ENCODE data around the gene BRINP1.

BRINP1 gene

DNA sequence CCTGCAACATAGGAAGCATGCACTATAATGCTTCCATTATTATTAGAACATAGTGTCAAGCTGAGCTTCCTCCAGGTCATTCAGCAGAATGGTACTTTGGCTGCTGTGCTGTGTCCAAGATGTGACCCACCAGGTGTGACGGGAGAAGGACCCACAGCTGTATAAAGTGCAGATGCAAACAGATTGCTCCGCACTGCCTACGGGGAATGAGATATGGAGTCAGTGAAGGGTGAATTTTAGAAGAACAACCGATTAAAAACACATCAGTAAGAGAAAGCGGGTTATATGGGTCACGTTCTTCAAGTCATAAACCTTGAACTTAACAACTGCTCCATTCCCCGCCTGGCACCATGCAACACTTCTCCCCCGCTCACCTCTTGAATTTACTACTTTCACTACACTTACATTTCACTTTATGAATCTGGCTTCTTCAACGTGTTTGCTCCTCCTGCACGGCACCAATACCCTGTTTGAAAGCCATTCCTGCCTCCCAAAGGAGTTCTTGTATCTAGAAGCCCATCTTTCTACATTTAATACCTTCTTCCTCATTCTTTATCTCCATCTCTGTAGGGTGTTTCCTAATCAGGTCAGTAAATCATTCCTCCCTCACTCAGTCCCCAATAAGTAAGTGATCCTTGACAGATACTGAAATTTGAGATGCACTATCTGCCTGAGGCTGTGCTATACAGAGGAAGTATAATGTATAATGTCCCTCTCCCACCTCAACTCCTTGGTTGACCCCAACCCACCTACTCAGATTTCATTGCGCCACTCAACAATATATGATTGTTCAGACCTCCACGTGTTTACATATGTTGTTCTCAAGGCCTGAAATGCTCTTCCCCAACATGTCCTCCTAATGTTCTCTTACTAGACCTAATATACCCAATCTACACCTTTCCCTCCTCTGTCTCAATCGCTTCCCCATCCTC is 25.9 kb downstream of the BRINP1 start:
- no peak for DNase-seq

DNA sequence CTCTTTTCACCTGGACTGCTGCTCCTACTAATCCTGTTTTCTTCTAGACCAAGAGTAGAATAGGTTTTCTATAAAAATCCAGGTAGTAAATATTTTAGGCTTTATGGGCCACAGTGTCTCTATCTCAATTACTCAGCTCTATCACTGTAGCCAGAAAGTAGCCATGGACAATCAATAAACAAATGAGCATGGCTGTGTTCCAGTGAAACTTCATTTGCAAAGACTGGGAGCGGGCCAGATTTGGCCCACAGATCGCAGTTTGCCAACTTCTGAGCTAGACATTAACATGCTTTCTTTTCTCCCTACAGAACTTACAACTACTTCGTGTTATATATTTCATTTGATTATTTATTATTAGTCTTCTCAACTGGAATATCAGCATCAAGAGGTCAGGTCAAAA is 30.2 kb downstream of the BRINP1 start:
- DNase-seq, result peak in 1 of 2 donors; percentile 10

DNA sequence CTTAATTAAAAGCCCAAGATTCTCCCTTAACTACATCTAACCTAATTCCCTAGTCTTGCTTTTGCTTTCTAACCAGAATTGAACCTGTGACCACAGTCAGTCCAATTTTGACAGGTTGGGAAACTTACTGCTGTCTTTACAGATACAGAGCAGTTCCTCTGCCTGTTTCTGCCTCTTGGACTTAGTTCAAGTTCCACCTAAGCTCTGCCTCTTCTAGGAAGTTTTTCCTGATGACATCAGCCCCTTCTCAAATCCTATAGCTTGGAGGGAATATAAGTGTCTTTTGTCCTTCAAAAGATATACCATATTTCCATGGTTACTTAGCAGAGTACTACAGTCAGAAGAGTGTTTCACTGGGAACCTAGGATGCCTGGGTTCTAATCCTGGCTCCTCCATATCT is 31.7 kb downstream of the BRINP1 start:
- DNase-seq, result no peak

DNA sequence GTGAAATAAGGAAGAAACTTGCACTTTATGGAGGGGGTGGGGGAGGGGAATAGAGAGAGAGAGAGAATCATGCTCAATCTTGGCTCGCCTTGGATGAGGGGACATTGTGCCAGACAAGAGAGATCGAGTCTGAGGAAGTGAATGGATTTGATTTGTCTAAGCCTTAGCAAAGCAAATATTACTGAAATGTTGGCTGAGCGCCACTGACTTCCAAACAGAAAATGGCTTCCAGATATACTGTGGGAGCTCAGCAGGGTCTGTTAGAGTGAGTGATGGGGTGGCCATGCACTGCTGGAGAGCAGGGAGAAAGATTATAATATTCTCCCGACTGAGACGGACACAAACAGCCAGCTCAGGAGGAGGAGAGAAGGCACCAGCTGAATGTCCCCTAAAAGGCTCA is 34.5 kb downstream of the BRINP1 start:
- DNase-seq, result no peak

DNA sequence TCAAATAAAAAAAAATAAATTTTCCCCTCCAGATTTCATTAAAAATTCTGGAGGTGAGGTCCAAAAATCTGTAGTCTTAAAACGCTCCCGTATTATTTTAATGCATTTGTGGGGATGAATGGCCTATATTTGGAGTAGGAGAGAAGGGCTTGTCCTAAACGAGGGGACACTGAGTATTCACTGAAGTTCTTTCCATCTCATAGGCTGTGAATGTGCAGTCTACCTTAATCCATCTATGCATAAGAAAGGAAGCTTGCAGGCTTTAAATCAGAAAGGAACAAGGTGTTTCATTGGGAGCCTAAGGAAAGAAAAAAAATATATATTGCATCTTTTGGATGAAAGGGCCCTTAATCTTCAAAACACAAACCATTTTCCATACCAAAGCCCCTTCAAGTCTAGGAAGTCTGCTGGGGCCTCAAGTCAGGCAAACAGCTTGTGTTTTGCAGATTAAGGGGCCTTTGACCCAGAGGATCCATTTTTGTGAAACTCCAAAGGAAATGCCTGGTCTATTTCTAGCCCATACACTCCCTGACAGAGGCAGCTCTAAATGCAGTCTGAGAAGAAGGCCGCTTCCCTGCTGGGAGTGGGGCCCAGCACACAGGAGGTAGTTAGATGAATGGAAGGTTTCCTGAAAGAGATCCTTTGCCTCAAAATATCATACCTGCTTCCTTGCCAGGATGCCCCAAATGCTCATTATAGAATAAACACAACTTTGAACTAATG is 35.6 kb downstream of the BRINP1 start:
- no peak for DNase-seq

DNA sequence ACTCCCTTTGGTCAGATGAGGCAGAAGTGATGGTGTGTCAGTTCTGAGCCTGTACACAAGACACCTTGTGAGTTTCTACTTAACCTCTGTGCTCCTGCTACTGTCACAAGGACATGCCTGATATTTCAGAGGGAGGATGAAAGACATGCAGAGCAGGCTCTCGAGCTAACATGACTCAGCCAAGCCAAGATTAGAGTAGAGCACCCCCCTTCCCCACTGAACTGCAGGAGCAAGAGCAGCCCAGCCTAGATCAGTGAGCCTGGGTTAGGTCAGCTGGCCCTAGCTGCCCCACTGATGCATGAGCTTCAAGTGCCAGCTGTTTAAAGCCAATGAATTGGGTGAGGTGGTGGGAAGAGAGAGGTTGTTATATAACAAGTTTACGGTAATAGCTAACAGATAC is 36.7 kb downstream of the BRINP1 start:
- no peak for DNase-seq

DNA sequence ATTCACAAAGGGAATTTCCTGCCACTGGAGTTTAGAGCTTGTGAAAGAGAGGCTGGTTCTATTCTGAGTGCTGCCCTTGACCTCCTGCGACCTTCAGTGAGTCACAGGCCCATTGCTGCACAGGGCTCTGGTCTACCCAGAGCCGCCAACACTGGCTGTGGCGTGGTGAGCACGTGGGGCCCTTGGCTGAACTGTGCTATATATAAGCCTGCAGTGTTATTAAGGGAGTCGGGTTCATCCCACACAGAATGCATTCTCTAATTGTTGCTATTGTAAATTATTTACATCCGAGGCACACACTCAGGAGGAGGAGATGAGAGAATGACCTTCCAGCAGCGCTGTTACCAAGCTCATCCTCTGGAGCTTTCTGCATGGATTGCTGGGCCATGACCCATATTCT is 47.1 kb downstream of the BRINP1 start:
- DNase-seq, result no peak

DNA sequence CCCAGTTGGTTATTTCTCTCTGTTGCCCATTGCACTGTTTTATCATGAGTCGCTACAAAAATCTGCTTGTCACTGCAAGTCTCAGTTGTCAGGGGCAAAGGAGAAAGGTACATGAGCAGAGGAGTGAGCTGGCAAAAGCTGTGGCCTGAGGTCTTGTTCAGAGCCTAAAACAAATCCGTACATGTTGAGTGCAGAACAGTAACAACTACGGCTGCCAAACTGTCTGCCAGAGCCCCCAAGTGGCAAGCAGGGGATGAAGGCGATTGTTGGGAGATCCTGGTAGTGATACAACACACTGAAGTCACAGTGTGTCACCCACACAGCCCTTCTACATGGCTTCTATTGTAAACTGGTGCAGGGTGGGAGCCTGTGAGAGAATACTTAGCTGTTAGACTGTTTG is 50.9 kb downstream of the BRINP1 start:
- DNase-seq, result peak in 1 of 2 donors; percentile 34

DNA sequence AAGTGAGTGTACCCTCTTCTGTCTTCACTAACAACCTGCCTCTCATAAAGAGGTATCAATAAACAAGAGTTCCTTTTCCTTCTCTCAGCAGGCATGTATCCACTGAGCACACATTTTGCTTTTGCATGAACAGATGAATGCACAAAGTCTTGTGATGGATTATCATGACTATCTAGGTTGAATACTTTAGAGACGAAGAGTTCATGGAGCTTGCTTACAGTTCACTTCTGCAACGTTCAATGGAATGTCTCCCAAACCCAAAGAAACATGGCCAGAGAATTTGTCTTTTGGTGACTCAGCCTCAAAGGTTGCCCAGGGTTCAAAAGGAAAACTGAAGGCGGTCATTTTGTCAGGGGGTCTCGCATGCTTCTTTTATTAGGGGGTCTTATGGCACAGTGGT is 55.4 kb downstream of the BRINP1 start:
- no peak for DNase-seq

DNA sequence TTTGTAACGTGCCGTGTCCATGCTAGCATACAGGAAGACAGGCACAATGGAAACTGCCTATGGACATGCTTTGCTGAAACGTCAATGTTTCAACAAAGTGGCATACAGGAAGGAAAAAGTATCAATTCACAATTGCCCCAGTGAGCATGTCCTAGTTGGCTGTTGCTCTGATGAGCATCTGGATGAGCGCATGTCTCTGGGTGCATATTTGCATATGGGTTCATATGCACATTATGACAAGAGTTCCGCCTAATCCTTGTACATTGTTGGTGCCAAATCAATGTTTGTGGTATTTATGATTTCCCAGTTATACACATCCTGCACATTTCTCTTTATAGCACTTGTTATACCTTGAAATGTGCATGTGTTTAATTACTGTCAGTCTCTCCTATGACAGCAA is 58.5 kb downstream of the BRINP1 start:
- no peak for DNase-seq

DNA sequence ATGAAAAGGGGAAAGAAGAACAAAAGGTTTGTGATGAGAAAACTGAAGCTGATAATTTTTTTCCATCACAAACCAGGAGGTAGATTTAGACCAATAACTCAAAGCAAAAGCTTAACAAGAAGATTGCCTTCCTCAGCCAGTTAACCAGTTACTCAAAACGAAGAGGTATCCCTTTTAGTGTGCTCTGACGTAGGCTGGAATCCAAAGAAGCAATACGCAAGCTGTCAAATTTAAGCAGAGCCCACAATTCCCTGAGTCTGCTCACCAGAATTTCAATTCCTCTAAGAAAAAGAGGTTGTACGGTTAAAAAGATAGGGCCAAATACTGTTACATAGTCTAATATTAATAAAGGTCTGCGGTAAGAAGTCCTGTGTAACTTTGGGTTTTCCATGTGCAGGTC is 61.8 kb downstream of the BRINP1 start:
- DNase-seq, result no peak

DNA sequence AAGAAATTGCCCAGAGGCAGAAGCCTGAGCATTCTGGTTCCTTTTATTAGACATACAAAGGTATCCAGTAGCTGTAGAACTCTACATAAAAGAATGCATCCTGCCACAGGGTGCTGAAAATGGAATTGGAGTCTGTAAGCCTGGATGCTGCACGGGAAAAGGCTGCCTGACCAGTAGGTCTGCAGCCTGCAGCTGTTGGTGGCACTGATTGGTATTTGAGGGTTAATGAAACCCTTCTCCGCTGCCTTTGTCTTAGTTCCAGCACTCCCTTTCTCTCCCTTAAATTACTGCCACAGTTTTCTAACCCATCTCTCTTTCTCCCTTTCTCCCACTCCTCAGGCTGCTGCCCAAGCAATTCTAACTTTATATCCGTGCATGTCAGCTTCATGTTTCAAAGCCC is 64.7 kb downstream of the BRINP1 start:
- DNase-seq, result no peak

DNA sequence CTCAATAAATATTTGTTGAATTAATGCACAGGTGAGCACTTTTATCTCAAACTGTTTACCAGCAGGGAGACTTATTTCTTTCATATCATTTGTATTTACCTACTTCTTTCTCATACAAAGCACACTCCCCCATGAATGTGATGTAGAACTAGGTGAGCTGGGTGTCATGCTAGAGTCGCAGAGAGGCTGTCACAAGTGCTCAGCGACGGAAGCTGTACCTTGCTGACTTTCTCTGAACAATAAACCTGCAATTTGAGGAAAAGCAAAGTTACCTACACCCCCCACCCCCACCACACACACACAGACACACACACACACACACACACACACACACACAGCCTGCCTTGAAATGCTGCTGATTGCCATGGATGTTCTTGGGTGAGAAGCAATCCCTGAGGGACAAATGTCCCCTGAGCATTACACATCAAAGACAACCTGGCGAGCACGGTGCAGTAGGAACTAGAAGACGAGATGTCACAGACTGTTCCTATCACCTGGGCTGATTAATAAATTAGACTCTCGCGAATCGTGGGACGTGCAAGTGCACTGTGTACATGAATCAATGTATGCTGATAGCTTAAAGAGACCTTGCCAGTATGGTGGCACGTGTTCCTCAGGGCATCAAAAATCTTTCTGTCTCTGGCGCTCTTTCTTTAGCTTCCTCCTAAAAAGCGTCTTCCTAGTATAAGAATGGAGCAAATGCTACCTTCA is 66.1 kb downstream of the BRINP1 start:
- DNase-seq, result no peak

DNA sequence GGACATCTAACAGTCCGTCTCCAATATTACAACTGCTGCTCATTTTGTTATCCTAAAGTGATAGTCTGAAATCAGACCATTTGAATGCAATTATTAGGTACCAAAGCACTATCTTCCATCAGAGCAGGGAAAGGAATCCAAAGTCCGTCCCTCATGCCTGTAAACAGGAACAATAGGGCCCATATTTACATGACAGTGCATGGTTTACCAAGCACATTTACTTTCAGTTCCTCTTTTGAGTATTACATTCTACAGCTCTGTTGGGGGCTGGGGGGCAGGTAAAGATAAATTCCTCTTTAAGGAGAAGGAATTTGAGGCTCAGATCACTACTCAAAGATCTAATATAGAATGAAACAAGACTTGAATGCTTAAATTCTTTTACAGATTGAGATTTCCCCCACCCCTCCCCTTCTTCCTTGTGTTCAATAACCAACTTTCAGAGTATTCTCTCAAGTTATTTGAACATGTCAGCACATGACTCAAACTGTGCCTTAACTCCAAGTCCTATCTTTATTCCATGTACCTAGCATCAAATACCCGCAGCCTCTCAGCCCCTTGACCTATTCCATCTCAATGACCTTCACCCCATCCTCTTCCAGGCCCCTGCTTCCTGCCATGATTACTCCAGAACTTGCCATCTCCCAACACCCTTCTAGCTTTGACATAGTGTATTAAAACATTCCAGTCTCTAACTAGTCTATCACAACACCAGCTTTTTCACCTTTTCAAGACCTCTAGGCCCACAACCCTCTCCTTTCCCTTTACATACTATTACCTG is 71.0 kb downstream of the BRINP1 start:
- no peak for DNase-seq

DNA sequence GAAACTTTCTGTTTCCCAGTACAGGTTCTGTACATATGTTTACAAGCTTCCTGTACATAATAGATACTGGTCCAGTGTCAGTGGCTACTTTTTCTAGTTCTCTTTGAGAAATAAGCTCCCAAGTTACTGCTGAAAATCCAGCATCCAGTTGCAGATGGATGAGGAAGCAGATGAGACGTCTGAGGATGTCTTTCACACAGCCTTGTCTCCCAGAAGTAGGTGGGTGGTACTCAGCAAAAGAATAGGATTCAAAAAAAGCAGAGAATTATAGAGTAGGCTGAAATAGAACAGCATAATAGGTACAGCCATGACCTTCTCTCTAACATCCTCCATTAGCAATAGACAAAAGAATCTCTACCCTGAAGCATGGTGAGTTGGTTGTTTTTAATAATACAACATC is 77.7 kb downstream of the BRINP1 start:
- no peak for DNase-seq

DNA sequence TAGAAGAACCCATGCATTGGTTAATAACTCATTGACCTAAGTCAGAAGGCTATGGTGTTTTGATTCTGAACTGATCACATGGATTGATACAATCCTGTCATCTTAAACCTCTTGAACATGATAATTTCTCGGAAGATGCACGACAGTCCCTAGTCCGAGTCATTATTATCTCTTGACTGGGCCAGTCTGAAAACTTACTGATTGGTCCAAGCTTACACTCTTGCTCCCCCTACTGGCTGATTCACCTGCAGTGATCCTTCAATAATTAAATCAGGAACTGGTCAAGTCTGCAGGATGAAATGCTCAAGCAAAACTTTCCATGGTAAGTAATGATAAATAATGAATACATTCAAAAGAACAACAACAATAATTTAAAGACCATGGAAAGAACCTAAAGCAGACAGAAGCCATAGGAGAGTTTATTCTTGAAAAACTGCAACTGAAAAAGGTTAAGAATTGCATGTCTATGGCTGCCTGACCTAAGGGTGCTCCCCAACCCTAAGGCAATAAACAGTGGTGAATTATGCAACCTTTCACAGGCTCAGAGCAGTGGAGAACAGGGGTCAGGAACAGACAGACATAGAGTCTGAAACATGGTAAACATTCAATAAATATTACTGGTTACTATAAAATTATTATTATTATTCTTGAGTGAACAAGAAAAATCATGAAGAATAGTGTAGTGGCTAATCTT is 79.3 kb downstream of the BRINP1 start:
- peak in 1 of 2 donors; percentile 28 for DNase-seq

DNA sequence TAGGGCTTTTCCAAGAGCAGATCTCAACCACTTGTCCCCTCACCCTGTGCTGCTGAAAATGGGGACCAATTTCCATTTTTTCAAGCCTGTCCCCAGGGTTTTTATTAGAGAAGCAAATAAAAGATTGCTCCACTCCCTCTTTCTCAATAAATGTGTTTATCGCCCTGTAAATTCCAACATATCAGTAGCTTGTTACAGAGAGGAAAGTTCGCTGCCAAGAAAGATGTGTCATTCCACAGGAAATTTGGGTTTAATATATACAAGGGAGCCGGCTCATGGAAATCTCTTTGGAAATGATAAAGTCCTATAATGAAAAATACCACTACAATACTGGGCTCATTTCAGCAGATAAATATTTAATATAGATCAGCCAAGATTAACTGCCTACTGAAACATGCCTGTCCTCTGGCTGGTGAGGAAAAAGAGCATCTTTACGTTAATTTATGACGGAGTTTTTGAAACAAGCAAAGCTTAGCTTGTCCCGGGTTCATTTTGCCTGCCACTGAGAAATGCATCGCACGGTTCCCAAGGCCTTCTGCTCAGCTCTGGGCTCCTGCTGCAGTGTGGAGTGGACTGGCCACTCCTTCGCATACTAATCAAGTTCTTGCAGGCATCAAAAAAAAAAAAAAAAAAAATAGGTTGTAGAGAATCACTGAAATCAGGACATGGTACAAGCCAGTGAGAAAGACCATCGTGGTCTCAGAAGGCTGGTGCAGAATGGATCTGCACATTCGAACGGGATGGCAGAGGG is 84.5 kb downstream of the BRINP1 start:
- DNase-seq, result no peak

DNA sequence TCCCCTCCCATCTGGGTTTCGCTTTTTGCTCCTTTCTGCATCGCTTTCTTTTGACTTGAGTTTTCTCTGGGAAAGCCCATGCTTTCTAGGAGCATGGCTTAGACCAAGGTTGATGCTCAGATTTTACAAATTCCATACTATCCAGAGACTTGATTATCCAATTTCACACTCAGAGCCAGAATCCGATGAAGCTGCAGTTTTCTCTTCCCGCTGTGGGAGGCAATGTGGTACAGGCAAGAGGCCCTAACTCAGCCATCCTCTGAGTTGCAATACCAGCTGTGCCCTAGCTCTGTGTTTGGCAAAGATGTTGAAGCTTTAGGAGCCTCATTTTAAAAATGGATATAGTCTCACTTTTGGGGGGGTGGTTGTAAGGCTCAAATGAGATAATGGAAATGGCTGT is 85.1 kb downstream of the BRINP1 start:
- peak; percentile 16 to 76 for DNase-seq

DNA sequence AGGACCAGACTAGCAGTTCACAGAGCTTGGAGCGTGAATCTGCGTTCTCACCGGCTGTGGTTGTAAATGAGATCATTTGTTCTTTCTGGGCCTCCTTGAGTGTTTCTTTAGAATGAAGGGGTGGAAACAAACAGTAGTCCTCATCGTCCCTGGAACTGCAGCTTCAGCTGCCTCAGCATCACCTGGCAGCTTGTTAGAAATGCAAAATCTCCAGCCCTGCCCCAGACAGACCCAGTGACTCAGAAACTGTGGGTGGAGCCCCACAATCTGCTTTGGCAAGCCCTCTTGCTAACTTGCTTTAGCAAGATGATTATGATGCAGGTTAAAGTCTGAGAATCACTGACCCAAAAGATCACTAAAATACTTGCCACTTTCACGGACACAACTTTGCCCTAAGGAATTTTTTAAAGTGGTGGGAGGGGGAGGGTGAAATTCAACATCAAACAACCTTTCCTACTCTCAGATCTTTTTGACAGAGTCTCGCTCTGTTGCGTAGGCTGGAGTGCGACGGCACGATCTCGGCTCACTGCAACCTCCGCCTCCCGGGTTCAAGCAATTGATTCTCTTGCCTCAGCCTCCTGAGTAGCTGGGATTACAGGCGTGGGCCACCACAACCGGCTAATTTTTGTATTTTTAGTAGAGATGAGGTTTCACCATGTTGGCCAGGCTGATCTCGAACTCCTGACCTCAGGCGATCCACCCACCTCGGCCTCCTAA is 86.0 kb downstream of the BRINP1 start:
- DNase-seq, result peak in 1 of 2 donors; percentile 31

DNA sequence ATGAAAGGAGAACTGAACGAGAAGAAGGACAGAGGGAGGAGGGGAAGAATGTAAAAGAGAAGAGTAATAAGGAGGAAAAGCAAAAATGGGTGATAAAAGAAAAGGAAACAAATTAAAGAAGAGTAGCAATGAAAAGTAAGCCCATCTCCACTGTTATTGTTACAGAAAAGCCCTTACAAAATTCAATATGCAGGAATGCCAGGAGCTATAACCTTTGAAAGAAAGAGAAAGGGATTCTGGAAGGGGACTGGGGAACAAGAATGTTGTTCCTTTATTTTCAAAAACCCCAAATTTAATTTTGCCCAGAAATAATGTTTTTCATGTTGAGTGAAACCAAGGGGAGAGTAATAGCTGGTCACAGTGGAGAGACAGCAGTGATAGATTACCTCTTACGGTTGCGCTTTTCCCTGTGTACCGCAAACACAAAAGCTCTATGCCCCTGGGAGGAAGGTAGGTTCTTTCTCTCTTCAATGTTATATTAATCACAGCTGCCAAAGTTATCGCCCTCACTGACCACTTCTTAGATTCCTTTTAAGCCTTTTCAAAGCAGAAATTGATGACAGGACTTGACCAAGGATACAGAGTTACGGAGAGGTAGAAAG is 86.7 kb downstream of the BRINP1 start:
- no peak for DNase-seq

Data from hippocampal formation (tissue), 2 donors.